Thyroid gland (tissue), 4 donors: ENCODE results near the gene POLDIP2.

Experiments
- CTCF ChIP-seq, 6 experiments: fragments of 200-600 bp in 3 of 6; fragments of 450-650 bp in 3 of 6; sonication (generic) in 3 of 6; IDR thresholded peaks; one replicate each; pipeline ENCODE4 v1.5.1; 2016 to 2019; ENCODE audit warnings: antibody characterized with exemption in 6 of 6, mild to moderate bottlenecking in 2 of 6, inconsistent platforms in 1 of 6, moderate library complexity in 1 of 6
- POLR2A ChIP-seq, 2 donors: fragments of 450-650 bp; IDR thresholded peaks; one replicate each; pipeline ENCODE4 v1.6.1; 2017; ENCODE audit warnings: antibody characterized with exemption in 2 of 2, mild to moderate bottlenecking in 2 of 2, moderate library complexity in 1 of 2

- TF ChIP-seq CTCF (IDR thresholded peaks at IDR 0.05), result no peak
- no peak for TF ChIP-seq POLR2A (IDR thresholded peaks at IDR 0.05)
Measured at GRCh38 chr17:28330671-28331070, 26.7 kb downstream of the POLDIP2 start.
